IMR-90 (cell line): ENCODE results near the gene RASL10B. TPM values are rescaled to one million over a fixed set of nuclear protein-coding genes. Genes with fewer than 3 reads are reported as not detected.

Source experiments
- ATAC-seq: fragments of 200-7000 bp; cut with Tn5 transposase; 2 replicates; pipeline ENCODE4 v1.9.1; 2020; ENCODE audit warnings: low read depth, mild to moderate bottlenecking, moderate library complexity
- BruUV-seq: library from RNA; stranded (reverse); fragments of 400-500 nt; replicated peaks from 2 replicates; lab custom pipeline; 2021; lab: Mats Ljungman, UMichigan
- CTCF ChIA-PET: fragments of 300-600 bp; formaldehyde crosslinking; extraction: SDS; loops from one replicate; lab custom pipeline; 2021; ENCODE audit warnings: antibody characterized with exemption; lab: Yijun Ruan, JAX
- POLR2A ChIA-PET: fragments of 300-600 bp; sonication (Branson Sonifier 250); formaldehyde crosslinking; loops from one replicate; lab custom pipeline; 2022; ENCODE audit warnings: antibody characterized with exemption; ENCODE audit not compliant: unreplicated experiment; lab: Charles Lee
- DNase-seq: peaks from one replicate; pipeline ENCODE4 v3.0.0; 2013
- H2AFZ ChIP-seq: replicated peaks from 2 replicates; pipeline ENCODE3; 2013; ENCODE audit warnings: low read length, mild to moderate bottlenecking; ENCODE audit not compliant: poor library complexity
- H2AK5ac ChIP-seq: 2 replicates; pipeline ENCODE4 v1.6.1; 2013; ENCODE audit warnings: low read depth, low read length, inconsistent platforms
- H2AK9ac ChIP-seq: replicated peaks from 2 replicates; pipeline ENCODE3; 2013; ENCODE audit warnings: mild to moderate bottlenecking, low read depth, low read length, moderate library complexity; ENCODE audit not compliant: poor library complexity
- H2BK120ac ChIP-seq: 2 replicates; pipeline ENCODE4 v1.6.1; 2013; ENCODE audit warnings: low read depth, low read length, inconsistent platforms
- H2BK15ac ChIP-seq: 3 replicates; pipeline ENCODE4 v1.6.1; 2013; ENCODE audit warnings: low read depth, low read length, inconsistent platforms
- H2BK20ac ChIP-seq: 2 replicates; pipeline ENCODE4 v1.6.1; 2013; ENCODE audit warnings: low read depth, mild to moderate bottlenecking, inconsistent platforms, low read length, moderate library complexity
- H2BK5ac ChIP-seq: 2 replicates; pipeline ENCODE4 v1.6.1; 2013; ENCODE audit warnings: mild to moderate bottlenecking, low read depth, low read length, inconsistent platforms; ENCODE audit not compliant: poor library complexity, severe bottlenecking
- H3K14ac ChIP-seq: replicated peaks from 2 replicates; pipeline ENCODE4 v1.6.1; 2013; ENCODE audit warnings: low read depth, low read length, inconsistent platforms
- H3K18ac ChIP-seq: 2 replicates; pipeline ENCODE4 v1.6.1; 2013; ENCODE audit warnings: low read depth, low read length, control low read depth
- H3K23ac ChIP-seq: 2 replicates; pipeline ENCODE4 v1.6.1; 2013; ENCODE audit warnings: low read depth, low read length, inconsistent platforms
- H3K27ac ChIP-seq: 2 replicates; pipeline ENCODE4 v1.5.1; 2013; ENCODE audit warnings: mild to moderate bottlenecking, control low read depth, low read length; ENCODE audit not compliant: insufficient read depth
- H3K27me3 ChIP-seq: 2 replicates; pipeline ENCODE4 v1.6.1; 2013; ENCODE audit warnings: low read length; ENCODE audit not compliant: control insufficient read depth, insufficient read depth
- H3K36me3 ChIP-seq: 2 replicates; pipeline ENCODE4 v1.6.1; 2013; ENCODE audit warnings: low read length, mixed read lengths; ENCODE audit not compliant: control insufficient read depth, insufficient read depth
- H3K4ac ChIP-seq: 2 replicates; pipeline ENCODE4 v1.6.1; 2013; ENCODE audit warnings: low read depth, low read length, inconsistent platforms
- H3K4me1 ChIP-seq: 2 replicates; pipeline ENCODE4 v1.6.1; 2013; ENCODE audit warnings: low read length, mixed read lengths; ENCODE audit not compliant: control insufficient read depth, insufficient read depth
- H3K4me2 ChIP-seq: 2 replicates; pipeline ENCODE4 v1.6.1; 2013; ENCODE audit warnings: low read depth, mild to moderate bottlenecking, control low read depth, low read length, moderate library complexity
- H3K4me3 ChIP-seq: 2 replicates; pipeline ENCODE4 v1.5.1; 2013; ENCODE audit warnings: low read depth, mild to moderate bottlenecking, control low read depth, low read length, moderate library complexity; ENCODE audit not compliant: insufficient read depth
- H3K56ac ChIP-seq: 2 replicates; pipeline ENCODE4 v1.6.1; 2013; ENCODE audit warnings: low read length, inconsistent platforms; ENCODE audit not compliant: insufficient read depth; ENCODE audit errors: extremely low read depth
- H3K79me1 ChIP-seq, 2 experiments: 2 replicates each; pipeline ENCODE4 v1.6.1; 2013; ENCODE audit warnings: low read length in 2 of 2, inconsistent platforms in 1 of 2, low read depth in 1 of 2
- H3K9ac ChIP-seq: 2 replicates; pipeline ENCODE4 v1.6.1; 2013; ENCODE audit warnings: low read depth, low read length, control low read depth
- H3K9me1 ChIP-seq: 2 replicates; pipeline ENCODE4 v1.6.1; 2013; ENCODE audit warnings: low read length, inconsistent platforms; ENCODE audit not compliant: insufficient read depth
- H3K9me3 ChIP-seq: 2 replicates; pipeline ENCODE4 v1.6.1; 2013; ENCODE audit warnings: low read length; ENCODE audit not compliant: control insufficient read depth, insufficient read depth
- H4K20me1 ChIP-seq: 2 replicates; pipeline ENCODE4 v1.6.1; 2013; ENCODE audit warnings: low read length, inconsistent platforms; ENCODE audit not compliant: insufficient read depth
- H4K5ac ChIP-seq: 2 replicates; pipeline ENCODE4 v1.6.1; 2013; ENCODE audit warnings: mild to moderate bottlenecking, low read depth, low read length, control low read depth
- H4K8ac ChIP-seq, 2 experiments: 2 replicates each; pipeline ENCODE4 v1.6.1; 2013; ENCODE audit warnings: low read depth in 2 of 2, low read length in 2 of 2, control low read depth in 1 of 2, inconsistent platforms in 1 of 2
- H4K91ac ChIP-seq: 2 replicates; pipeline ENCODE4 v1.6.1; 2013; ENCODE audit warnings: low read depth, low read length, inconsistent platforms; ENCODE audit not compliant: insufficient read depth
- BHLHE40 ChIP-seq: fragments of 150-350 bp; IDR thresholded peaks from 2 replicates; pipeline ENCODE4 v1.6.1; 2016; ENCODE audit warnings: mild to moderate bottlenecking, low read depth, low read length
- CEBPB ChIP-seq: IDR thresholded peaks from 2 replicates; pipeline ENCODE4 v1.6.1; 2012; ENCODE audit warnings: low read depth, low read length, improper control_type of control experiment
- CHD1 ChIP-seq: IDR thresholded peaks from 2 replicates; pipeline ENCODE4 v1.6.1; 2012; ENCODE audit warnings: low read depth, low read length, improper control_type of control experiment
- CTCF ChIP-seq: conservative IDR thresholded peaks from 2 replicates; pipeline ENCODE4 v1.5.1; 2012; ENCODE audit warnings: mild to moderate bottlenecking, low read depth, low read length, improper control_type of control experiment
- ELK1 ChIP-seq: fragments of 150-350 bp; IDR thresholded peaks from 2 replicates; pipeline ENCODE4 v1.6.1; 2016; ENCODE audit warnings: low read depth, mild to moderate bottlenecking, low read length, moderate library complexity, borderline replicate concordance
- FOS ChIP-seq: fragments of 150-350 bp; IDR thresholded peaks from 2 replicates; pipeline ENCODE4 v1.6.1; 2016; ENCODE audit warnings: low read depth, low read length
- MAFK ChIP-seq: IDR thresholded peaks from 2 replicates; pipeline ENCODE4 v1.6.1; 2012; ENCODE audit warnings: low read depth, low read length, improper control_type of control experiment
- MAZ ChIP-seq: IDR thresholded peaks from 2 replicates; pipeline ENCODE4 v1.6.1; 2012; ENCODE audit warnings: low read depth, mild to moderate bottlenecking, low read length, improper control_type of control experiment, moderate library complexity, borderline replicate concordance
- MXI1 ChIP-seq: IDR thresholded peaks from 2 replicates; pipeline ENCODE4 v1.6.1; 2012; ENCODE audit warnings: low read depth, mild to moderate bottlenecking, low read length, moderate library complexity, borderline replicate concordance
- POLR2A ChIP-seq: IDR thresholded peaks from 2 replicates; pipeline ENCODE4 v1.6.1; 2012; ENCODE audit warnings: mild to moderate bottlenecking, low read depth, low read length
- RCOR1 ChIP-seq: IDR thresholded peaks from 2 replicates; pipeline ENCODE4 v1.6.1; 2012; ENCODE audit warnings: mild to moderate bottlenecking, low read length, improper control_type of control experiment; ENCODE audit not compliant: insufficient replicate concordance
- RFX5 ChIP-seq: IDR thresholded peaks from 2 replicates; pipeline ENCODE4 v1.8.0; 2012; ENCODE audit warnings: low read depth, mild to moderate bottlenecking, low read length, moderate library complexity
- SMC3 ChIP-seq: fragments of 150-350 bp; IDR thresholded peaks from 2 replicates; pipeline ENCODE4 v1.6.1; 2016; ENCODE audit warnings: low read depth, mild to moderate bottlenecking, antibody characterized with exemption, low read length, moderate library complexity
- USF2 ChIP-seq: fragments of 150-350 bp; IDR thresholded peaks from 2 replicates; pipeline ENCODE4 v1.6.1; 2017; ENCODE audit warnings: mild to moderate bottlenecking, antibody characterized with exemption, low read length, low read depth
- WGBS, 2 experiments: methylation state at CpG; one replicate each; pipeline versions ENCODE4 v1.1.5 to v1.1.7; 2013; ENCODE audit warnings: missing lambda C conversion rate in 2 of 2; ENCODE audit not compliant: insufficient read length in 1 of 2; ENCODE audit errors: extremely low coverage in 2 of 2; 5-methylcytosine and 5-hydroxymethylcytosine counted together
- dilution Hi-C: fragments of 300-500 bp; cut with HindIII; formaldehyde crosslinking; loops from one replicate; pipeline ENCODE4 v1.14.3; 2018; ENCODE audit warnings: low sequenced_read_pairs; ENCODE audit not compliant: unreplicated experiment
- in situ Hi-C: fragments of 300-500 bp; cut with MboI; formaldehyde crosslinking; loops from 3 replicates; pipeline ENCODE4 v1.14.3; 2019; ENCODE audit warnings: low sequenced_read_pairs, inconsistent platforms, mixed read lengths
- intact Hi-C: fragments of 100-400 bp; cut with micrococcal nuclease; formaldehyde crosslinking; loops from 2 replicates; pipeline ENCODE4 v1.10.0; 2022
- polyA plus RNA-seq, 3 experiments: library from polyadenylated mRNA; depleted of rRNA; stranded (reverse); fragments of >200 nt; gene quantifications; 2 replicates each; pipeline ENCODE4 v1.2.3, GENCODE V29; 2012; ENCODE audit warnings: low replicate concordance in 1 of 3
- total RNA-seq: library from RNA; depleted of rRNA; stranded (reverse); fragments of >200 nt; gene quantifications from 2 replicates; pipeline ENCODE4 v1.2.3, GENCODE V29; 2012

RASL10B gene
- total and polyA plus RNA-seq, 2 of the 4 experiments (the other 2 are of a cell fraction) = 4.1 to 4.7 TPM

- H3K56ac ChIP-seq = no peak overlapping the region
- TF ChIP-seq CTCF (no peak), POLR2A (no peak), SMC3 (no peak), MXI1 (no peak), MAFK (no peak), BHLHE40 (no peak), MAZ (no peak), CEBPB (no peak), CHD1 (no peak), RCOR1 (no peak), FOS (no peak), USF2 (no peak), RFX5 (no peak), ELK1 (no peak)
- BruUV-seq = no TSS peak
- no peak overlapping the region for H3K4me2 ChIP-seq
- H3K4ac ChIP-seq = no peak overlapping the region
- no peak for DNase-seq
- no peak overlapping the region for H4K5ac ChIP-seq
- H3K27ac ChIP-seq = no peak overlapping the region
- in situ Hi-C loops (no loop called here), dilution Hi-C loops (no loop called here), intact Hi-C loops (no loop called here)
- no peak overlapping the region for H3K14ac ChIP-seq
- H2AK5ac ChIP-seq = no peak overlapping the region; the same call in 1 of the 2 replicates
- H3K18ac ChIP-seq = no peak overlapping the region
- H2AK9ac ChIP-seq = no peak overlapping the region
- 87% methylated on average over 14 of the region's 20 CpGs; no CpG with 5 or more reads in 1 of the 2 experiments for WGBS, 2 experiments
- H4K20me1 ChIP-seq = no peaks in the 10 kb centered on the region
- H4K91ac ChIP-seq = no peak overlapping the region
- no peak overlapping the region for H3K23ac ChIP-seq
- H2BK20ac ChIP-seq = no peak overlapping the region
- H2BK5ac ChIP-seq = no peak overlapping the region
- ChIA-PET CTCF (interaction anchor here (0.7 kb wide), 1 partner anchor 9 kb away, joined by 3 read pairs; no protein-coding TSS in a partner anchor), POLR2A (no interaction called here)
- no peak overlapping the region for H2AFZ ChIP-seq
- no peak overlapping the region for H3K9ac ChIP-seq
- no peaks in the 10 kb centered on the region for H3K36me3 ChIP-seq
- peaks cover 32% of the 10 kb centered on the region for H3K27me3 ChIP-seq
- peaks cover 6% of the 10 kb centered on the region; the same call in 1 of the 2 replicates for H3K9me1 ChIP-seq
- H2BK120ac ChIP-seq = no peak overlapping the region
- H3K79me1 ChIP-seq = no peaks in the 10 kb centered on the region
- H2BK15ac ChIP-seq = no peak overlapping the region; the same call in 2 of the 3 replicates
- H3K4me1 ChIP-seq = peaks cover 20% of the 10 kb centered on the region; the same call in 1 of the 2 replicates
- H3K4me3 ChIP-seq = no peak overlapping the region
- no peak for ATAC-seq
- H4K8ac ChIP-seq = no peak overlapping the region
- H3K9me3 ChIP-seq = no peaks in the 10 kb centered on the region
Observed at GRCh38 chr17:35773129-35773528, 41.7 kb downstream of the RASL10B start.
